DOHH2 (cell line): ENCODE data around the gene EDEM1.

Experiments
- H3F3A ChIP-seq: fragments of 200-600 bp; sonication (generic), shearing (Covaris generic); 2 replicates; pipeline ENCODE4 v1.6.0; 2016; ENCODE audit warnings: antibody characterized with exemption, mild to moderate bottlenecking; ENCODE audit not compliant: control insufficient read depth, insufficient read depth
- H3K27ac ChIP-seq: fragments of 200-600 bp; sonication (generic); 2 replicates; pipeline ENCODE4 v1.5.1; 2014; ENCODE audit warnings: low read depth, mild to moderate bottlenecking, low read length, moderate library complexity
- H3K27me3 ChIP-seq: fragments of 200-600 bp; sonication (generic); 2 replicates; pipeline ENCODE4 v1.6.1; 2014; ENCODE audit warnings: mild to moderate bottlenecking, low read length, mixed read lengths; ENCODE audit not compliant: control insufficient read depth
- H3K36me3 ChIP-seq: fragments of 200-600 bp; sonication (generic); 2 replicates; pipeline ENCODE4 v1.6.1; 2014; ENCODE audit warnings: mild to moderate bottlenecking, low read length, moderate library complexity, mixed read lengths; ENCODE audit not compliant: control insufficient read depth
- H3K4me1 ChIP-seq: fragments of 200-600 bp; sonication (generic); 2 replicates; pipeline ENCODE4 v1.6.1; 2014; ENCODE audit warnings: mild to moderate bottlenecking, low read length, mixed read lengths; ENCODE audit not compliant: control insufficient read depth
- H3K4me2 ChIP-seq: fragments of 200-600 bp; sonication (generic); 2 replicates; pipeline ENCODE4 v1.6.0; 2014; ENCODE audit warnings: mild to moderate bottlenecking, low read length, moderate library complexity
- H3K4me3 ChIP-seq: fragments of 200-600 bp; sonication (generic); 2 replicates; pipeline ENCODE4 v1.5.1; 2014; ENCODE audit warnings: mild to moderate bottlenecking, low read length, mixed read lengths
- H3K79me2 ChIP-seq: fragments of 200-600 bp; sonication (generic); 2 replicates; pipeline ENCODE4 v1.6.1; 2014; ENCODE audit warnings: mild to moderate bottlenecking, low read length, mixed read lengths; ENCODE audit not compliant: control insufficient read depth
- H3K9me2 ChIP-seq: fragments of 200-600 bp; sonication (generic); replicated peaks from 2 replicates; pipeline ENCODE4 v1.6.1; 2014; ENCODE audit warnings: mild to moderate bottlenecking, low read length, mixed read lengths; ENCODE audit not compliant: control insufficient read depth
- H3K9me3 ChIP-seq: fragments of 200-600 bp; sonication (generic); 2 replicates; pipeline ENCODE4 v1.6.1; 2014; ENCODE audit warnings: antibody characterized with exemption, low read length, mixed read lengths; ENCODE audit not compliant: control insufficient read depth, insufficient read depth
- H4K20me1 ChIP-seq: fragments of 200-600 bp; sonication (generic); 2 replicates; pipeline ENCODE4 v1.6.0; 2014; ENCODE audit warnings: low read depth, mild to moderate bottlenecking, antibody characterized with exemption, low read length, moderate library complexity; ENCODE audit not compliant: control insufficient read depth, insufficient read depth
- CTCF ChIP-seq: fragments of 200-600 bp; sonication (generic); IDR thresholded peaks from one replicate; pipeline ENCODE4 v1.5.1; 2014; ENCODE audit warnings: antibody characterized with exemption, mild to moderate bottlenecking, low read depth, low read length; ENCODE audit not compliant: poor library complexity, severe bottlenecking
- EZH2phosphoT487 ChIP-seq: fragments of 200-600 bp; sonication (generic); IDR thresholded peaks from 2 replicates; pipeline ENCODE4 v1.6.1; 2017; ENCODE audit warnings: borderline replicate concordance, mild to moderate bottlenecking, antibody characterized with exemption, low read length, moderate library complexity, mixed read lengths

The EDEM1 gene

GRCh38 chr3:5267889-5268288 is 80.4 kb downstream of the EDEM1 start:
- Histone ChIP-seq H3K27me3 (no peaks in the 10 kb centered on the region), H3K4me2 (no peak overlapping the region), H3K9me3 (no peaks in the 10 kb centered on the region), H3F3A (no peaks in the 10 kb centered on the region), H3K4me1 (no peaks in the 10 kb centered on the region), H3K79me2 (no peaks in the 10 kb centered on the region), H3K36me3 (no peaks in the 10 kb centered on the region), H3K4me3 (no peak overlapping the region), H3K27ac (no peak overlapping the region), H3K9me2 (no peaks in the 10 kb centered on the region), H4K20me1 (no peaks in the 10 kb centered on the region)
- TF ChIP-seq CTCF (no peak), EZH2phosphoT487 (no peak)
